ENCODE data around the gene RNF208.
"Not testable (repeated sequence)": the region's sequence is repeated elsewhere in the genome, so short reads cannot be mapped to it uniquely, and the experiment has no call there.

RNF208 gene

GRCh38 chr9:137222190-137223077 lies at the start of gene RNF208:
RNF208 (minus strand) TSS chr9:137222240; CDS start chr9:137221212, 1,028 bp downstream.
- DNase-seq (ENCODE audit: low spot score), result peak; percentile 19

GRCh38 chr9:137271696-137272076 lies 49.6 kb upstream of the RNF208 start:
- no peak for DNase-seq (ENCODE audit: low spot score)

- DNase-seq (ENCODE audit: low spot score), result no peak
Measured at GRCh38 chr9:137270929-137271695, 49.1 kb upstream of the RNF208 start.

- no peak for DNase-seq (ENCODE audit: low spot score)
Measured at GRCh38 chr9:137269231-137269772, 47.3 kb upstream of the RNF208 start.

- DNase-seq (ENCODE audit: low spot score), result no peak
Measured at GRCh38 chr9:137268538-137269201, 46.6 kb upstream of the RNF208 start.

- no peak for DNase-seq (ENCODE audit: low spot score)
Measured at GRCh38 chr9:137267933-137268355, 45.9 kb upstream of the RNF208 start.

GRCh38 chr9:137266585-137267453 lies 44.8 kb upstream of the RNF208 start:
- no peak for DNase-seq (ENCODE audit: low spot score)

GRCh38 chr9:137266162-137266527 lies 44.1 kb upstream of the RNF208 start:
- no peak for DNase-seq (ENCODE audit: low spot score)

GRCh38 chr9:137265496-137266161 lies 43.6 kb upstream of the RNF208 start:
- no peak for DNase-seq (ENCODE audit: low spot score)

GRCh38 chr9:137264067-137264466 lies 42.0 kb upstream of the RNF208 start:
- no peak for DNase-seq (ENCODE audit: low spot score)

- DNase-seq (ENCODE audit: low spot score), result no peak
Measured at GRCh38 chr9:137263506-137263905, 41.5 kb upstream of the RNF208 start.

- DNase-seq (ENCODE audit: low spot score), result no peak
Measured at GRCh38 chr9:137262909-137263285, 40.9 kb upstream of the RNF208 start.

GRCh38 chr9:137262173-137262908 lies 40.3 kb upstream of the RNF208 start:
- DNase-seq (ENCODE audit: low spot score), result not testable (repeated sequence)

- DNase-seq (ENCODE audit: low spot score), result no peak
Measured at GRCh38 chr9:137256856-137257255, 34.8 kb upstream of the RNF208 start.

GRCh38 chr9:137256362-137256761 lies 34.3 kb upstream of the RNF208 start:
- no peak for DNase-seq (ENCODE audit: low spot score)

- no peak for DNase-seq (ENCODE audit: low spot score)
Measured at GRCh38 chr9:137255448-137256114, 33.5 kb upstream of the RNF208 start.

GRCh38 chr9:137254624-137255447 lies 32.8 kb upstream of the RNF208 start, which contains the start of gene NELFB:
NELFB (plus strand) TSS chr9:137255327.
- peak; percentile 91 for DNase-seq (ENCODE audit: low spot score)
